Activated CD4-positive, alpha-beta T cell treated with anti-CD3 and anti-CD28 coated beads, Interleukin-2, amount 50 U/mL, for 48 hours (primary cell): ENCODE measurements around the gene LRRC7.
"Not testable (repeated sequence)": the region's sequence is repeated elsewhere in the genome, so short reads cannot be mapped to it uniquely, and the experiment has no call there.

Experiments
- DNase-seq, 2 experiments: peaks; one replicate each; pipeline ENCODE4 v3.0.0-alpha.2; 2020

Gene LRRC7

DNA sequence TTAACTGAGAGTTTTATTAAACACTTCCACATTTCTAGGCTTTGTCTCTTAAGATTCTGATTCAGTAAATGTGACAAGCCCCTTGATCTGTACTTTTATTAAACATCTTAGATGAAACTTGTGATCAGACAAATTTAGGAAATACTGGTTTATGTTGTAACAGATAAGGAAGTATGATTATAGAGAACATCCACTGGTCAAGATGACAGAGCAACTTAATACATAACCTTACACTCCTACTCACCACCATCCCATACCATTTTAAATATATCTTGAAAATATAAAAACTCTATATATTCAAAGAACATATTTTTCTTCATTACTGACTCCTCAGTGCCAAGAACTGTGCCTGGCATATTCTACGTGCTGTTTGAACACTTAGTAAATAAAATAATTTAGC lies 420.2 kb downstream of the LRRC7 start:
- no peak for DNase-seq

- no peak for DNase-seq
These were observed 423.9 kb downstream of the LRRC7 start for GRCh38 chr1:69991644-69992043.

- no peak for DNase-seq
These were observed 424.9 kb downstream of the LRRC7 start for GRCh38 chr1:69992594-69992993.

DNA sequence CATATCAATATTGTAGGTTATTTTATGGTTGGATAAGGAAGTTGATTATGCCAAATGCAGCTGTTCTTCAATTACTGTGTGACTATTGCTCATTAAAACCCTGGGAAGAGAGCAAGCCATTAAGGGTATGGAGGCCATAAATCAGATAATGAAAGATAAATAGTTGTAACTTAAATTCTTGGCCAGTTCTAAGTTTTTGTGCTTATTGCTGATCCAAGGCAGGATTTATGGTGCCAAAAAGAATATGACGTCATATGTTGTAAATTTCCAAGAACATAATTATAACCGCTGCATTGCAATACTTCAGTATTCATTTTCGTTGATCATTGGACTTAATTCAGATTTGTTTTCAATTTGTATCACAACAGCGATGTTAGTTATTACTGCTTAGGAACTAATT lies 426.1 kb downstream of the LRRC7 start:
- no peak for DNase-seq

- no peak for DNase-seq
These were observed 426.5 kb downstream of the LRRC7 start for GRCh38 chr1:69994241-69994640.

GRCh38 chr1:69998847-69999246 lies 431.1 kb downstream of the LRRC7 start:
- no peak for DNase-seq

DNA sequence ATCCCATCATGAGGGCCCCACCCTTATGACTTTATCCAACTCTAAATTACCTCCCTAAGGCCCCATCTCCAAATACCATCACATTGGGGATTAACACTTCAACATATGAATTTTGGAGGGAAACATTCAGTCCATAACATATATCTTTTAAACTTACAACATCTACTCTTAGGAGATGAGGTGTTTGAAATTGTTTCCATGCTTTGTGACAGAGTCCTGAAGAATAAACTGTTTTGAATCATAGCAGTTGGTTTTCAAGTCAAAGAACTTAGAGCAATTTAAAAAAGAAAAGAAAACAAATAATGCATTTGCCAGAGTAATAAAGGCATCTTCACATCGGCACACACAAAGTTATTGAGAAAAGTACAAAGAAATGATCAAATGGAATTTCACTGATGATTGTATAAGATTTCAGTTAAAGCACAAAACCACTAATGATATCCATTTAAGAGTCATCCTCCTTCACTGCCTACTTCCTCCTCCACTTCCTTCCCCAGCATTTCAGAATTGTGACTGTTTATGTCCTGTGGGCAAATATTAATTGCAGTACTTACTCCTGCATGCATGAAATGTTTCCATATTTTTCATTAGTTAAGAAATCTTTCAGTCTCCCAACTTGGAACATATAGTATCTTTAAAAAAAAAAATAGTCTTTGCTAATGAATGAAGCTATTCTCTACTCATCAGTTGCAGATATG lies 435.6 kb downstream of the LRRC7 start:
- no peak for DNase-seq

GRCh38 chr1:70005386-70006034 lies 437.8 kb downstream of the LRRC7 start:
- no peak for DNase-seq

- DNase-seq = no peak
These were observed 440.9 kb downstream of the LRRC7 start for GRCh38 chr1:70008660-70009059.

- DNase-seq = no peak
These were observed 450.0 kb downstream of the LRRC7 start for GRCh38 chr1:70017770-70018169.

DNA sequence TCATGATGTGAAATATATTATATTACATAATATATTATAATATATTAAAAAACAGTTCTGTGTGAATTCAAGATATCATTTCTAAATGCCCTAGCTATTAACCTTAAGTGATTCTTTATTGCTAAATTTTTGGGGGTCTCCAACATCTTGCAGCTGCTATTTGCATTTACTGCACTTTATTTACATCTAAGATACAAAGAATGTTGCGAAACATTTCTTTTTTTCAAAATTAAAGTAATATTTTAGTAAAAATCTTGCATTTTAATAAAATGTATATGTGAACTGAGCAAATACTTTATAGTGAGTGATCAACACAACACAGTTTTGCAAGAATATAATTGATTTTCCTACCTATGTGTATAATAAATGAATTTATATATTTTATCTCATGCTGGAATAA lies 456.6 kb downstream of the LRRC7 start:
- DNase-seq = no peak

GRCh38 chr1:70025052-70025451 lies 457.3 kb downstream of the LRRC7 start:
- no peak for DNase-seq

- DNase-seq = no peak
These were observed 458.1 kb downstream of the LRRC7 start for GRCh38 chr1:70025846-70026245.

DNA sequence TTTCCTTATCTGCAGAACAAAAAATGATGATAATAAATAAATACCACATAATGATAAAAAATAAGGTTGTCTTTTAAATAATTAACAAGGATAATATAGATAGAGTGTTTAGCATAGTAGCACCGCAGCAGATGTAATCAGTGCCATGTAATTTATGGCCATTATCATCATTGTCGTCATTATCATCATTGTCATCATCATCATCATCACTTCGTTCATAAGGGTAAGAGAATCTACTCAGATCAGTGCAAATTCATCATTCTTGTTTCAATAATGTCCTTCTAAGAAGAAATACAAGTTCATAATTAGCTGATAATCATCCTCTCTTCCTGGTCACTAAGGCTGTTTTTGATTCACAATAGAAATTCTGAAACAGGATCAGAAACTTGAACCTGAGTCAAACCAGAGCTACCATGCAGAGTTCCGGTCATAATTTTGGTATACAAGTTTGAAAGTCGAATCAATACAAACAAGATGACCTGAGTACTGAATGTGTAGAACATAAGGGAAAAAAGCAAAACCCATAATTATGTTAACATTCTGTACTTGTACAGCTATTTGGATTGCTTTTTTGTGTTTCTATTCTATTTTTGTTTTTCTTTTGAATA lies 465.6 kb downstream of the LRRC7 start:
- no peak for DNase-seq

DNA sequence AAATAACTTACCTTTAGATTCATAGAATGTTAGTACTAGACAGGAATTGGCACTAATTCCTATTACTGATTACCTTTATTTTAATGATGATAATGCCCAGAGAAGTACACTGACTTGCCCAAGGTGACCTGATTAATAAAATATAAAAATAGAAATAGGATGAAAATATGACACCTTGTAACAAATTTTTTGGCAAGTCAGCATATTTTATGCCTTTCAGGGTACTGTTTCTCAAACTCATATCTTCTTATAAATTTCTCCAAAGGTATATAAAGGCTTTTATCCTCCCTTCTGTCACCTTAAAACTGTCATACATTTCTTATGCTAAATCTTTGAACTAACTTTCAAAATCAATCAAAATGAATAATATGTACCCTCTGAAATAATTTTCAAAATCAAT lies 466.2 kb downstream of the LRRC7 start:
- no peak for DNase-seq

DNA sequence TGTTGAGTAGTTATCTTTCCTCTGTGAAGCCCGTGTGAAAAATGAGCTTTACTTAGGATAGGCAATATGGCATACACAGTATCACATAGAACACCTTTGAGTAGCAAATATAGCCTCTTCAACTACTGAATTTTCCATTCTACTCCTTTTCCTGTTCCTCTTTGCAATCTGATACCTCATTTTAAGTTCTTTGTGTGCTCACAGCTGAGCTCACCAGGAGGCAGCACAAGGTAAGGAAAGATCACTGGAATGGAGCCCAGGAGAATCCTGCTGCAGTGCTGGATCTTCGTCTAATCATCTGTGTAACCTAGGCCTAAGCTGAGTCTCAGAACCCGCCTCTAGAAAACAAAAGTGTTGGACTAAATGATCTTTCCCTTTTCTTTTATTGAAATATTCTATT lies 466.7 kb downstream of the LRRC7 start:
- no peak for DNase-seq

- no peak for DNase-seq
These were observed 470.3 kb downstream of the LRRC7 start for GRCh38 chr1:70038025-70038424.

GRCh38 chr1:70039485-70039884 lies 471.8 kb downstream of the LRRC7 start:
- DNase-seq = no peak

DNA sequence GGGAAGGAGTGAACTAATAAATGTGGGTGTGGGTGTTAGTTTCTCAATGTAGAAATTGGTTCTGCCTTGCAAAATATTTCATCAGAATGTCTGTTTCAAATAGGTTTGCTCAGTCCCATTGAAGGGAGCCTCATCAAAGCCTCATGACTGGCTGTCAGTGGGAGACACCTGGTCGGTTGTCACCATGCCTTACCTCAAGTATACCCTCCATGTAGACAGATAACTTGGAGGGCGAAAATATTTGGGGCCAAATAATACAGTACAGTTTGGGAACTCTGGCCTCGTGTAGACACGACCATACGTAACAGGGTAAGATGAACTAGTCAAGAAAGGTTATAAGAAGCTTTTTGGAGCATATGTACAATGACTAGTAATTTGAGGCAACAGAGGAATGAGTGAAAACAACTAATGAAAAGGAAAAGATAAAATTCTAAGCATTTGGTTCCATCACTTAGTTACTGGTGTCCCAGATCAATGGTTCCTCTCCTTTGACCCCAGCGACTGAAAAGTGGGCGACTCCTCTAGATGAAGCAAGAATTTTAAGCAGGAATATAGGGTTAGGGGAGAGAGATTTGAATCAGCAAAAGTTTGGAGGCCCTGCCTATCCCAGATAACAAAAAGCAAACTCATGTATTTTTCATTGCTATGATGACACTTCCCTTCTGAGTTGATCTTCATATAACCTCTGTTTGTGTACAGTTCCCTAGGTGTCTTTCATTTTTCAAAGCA lies 473.8 kb downstream of the LRRC7 start:
- no peak for DNase-seq

DNA sequence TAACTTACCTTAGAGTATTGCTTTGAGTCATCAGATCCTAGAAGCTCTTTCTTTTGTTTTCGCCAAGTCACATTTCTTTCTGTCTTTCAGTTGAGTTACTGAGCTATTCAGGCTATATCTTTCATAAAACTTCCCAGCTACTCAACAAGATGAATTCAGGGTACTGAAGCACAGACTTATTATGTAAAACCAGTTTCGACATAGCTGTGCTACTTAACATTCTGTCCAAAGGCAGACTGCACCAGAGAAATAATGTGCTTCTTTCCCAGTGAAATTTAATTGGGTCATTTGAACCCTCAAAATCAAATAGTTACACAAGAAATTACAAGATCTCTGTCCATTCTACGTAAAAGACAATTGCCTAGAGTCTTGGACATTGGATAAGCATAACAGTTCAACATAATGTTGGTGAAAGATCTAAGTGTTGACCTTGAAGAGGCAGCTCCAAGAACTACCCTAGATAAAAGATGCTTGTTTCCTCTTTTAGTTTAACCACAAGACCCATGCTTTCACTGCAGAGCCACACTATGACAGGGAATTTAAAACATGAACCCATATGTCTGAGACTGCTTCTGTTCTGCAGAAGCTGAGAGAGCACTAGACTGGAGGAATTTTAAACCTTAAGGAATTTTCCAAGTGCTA lies 474.5 kb downstream of the LRRC7 start:
- DNase-seq = no peak

DNA sequence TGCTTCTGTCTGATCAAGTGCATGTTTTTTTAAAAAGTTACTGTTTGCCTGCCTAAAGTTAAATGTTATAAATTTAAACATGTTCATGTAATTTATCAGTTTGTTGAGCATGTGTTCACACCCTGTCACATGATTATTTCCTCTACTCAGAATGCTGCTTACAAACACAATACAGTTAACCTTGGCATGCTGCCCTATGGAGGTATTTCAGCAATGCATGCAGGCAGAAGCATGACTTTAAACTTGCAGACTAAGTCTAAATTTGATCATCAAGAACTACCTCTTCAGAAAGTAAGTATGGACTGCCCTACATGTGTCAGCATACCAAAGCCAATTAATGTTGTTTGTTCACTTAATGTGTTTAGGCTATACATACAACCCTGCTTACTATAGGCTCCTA lies 476.1 kb downstream of the LRRC7 start:
- DNase-seq = no peak

GRCh38 chr1:70044832-70045231 lies 477.1 kb downstream of the LRRC7 start:
- DNase-seq = no peak

- not testable (repeated sequence) for DNase-seq
These were observed 477.9 kb downstream of the LRRC7 start for GRCh38 chr1:70045581-70045980.
